Bronchial epithelial cell (primary cell): ENCODE data around the gene PRSS57. TPM values are rescaled to one million over a fixed set of nuclear protein-coding genes. Genes with fewer than 3 reads are reported as not detected.

ENCODE experiments used
- DNase-seq: peaks from one replicate; pipeline ENCODE4 v3.0.0-alpha.2; 2010; ENCODE audit warnings: low read depth
- FAIRE-seq: peaks from 2 replicates; lab custom pipeline; 2011; peaks lifted over from hg19 to GRCh38; lab: Jason Lieb, UNC
- H3K27me3 ChIP-seq: 2 replicates; pipeline ENCODE4 v1.5.1; 2011; ENCODE audit warnings: low read length; ENCODE audit not compliant: control insufficient read depth, insufficient read depth
- H3K36me3 ChIP-seq: 2 replicates; pipeline ENCODE4 v1.5.1; 2011; ENCODE audit warnings: low read length; ENCODE audit not compliant: control insufficient read depth, insufficient read depth
- H3K4me3 ChIP-seq: 2 replicates; pipeline ENCODE4 v1.5.1; 2011; ENCODE audit warnings: mild to moderate bottlenecking, low read depth, low read length, control low read depth
- CTCF ChIP-seq: IDR thresholded peaks from 2 replicates; pipeline ENCODE4 v1.5.1; 2011; ENCODE audit warnings: mild to moderate bottlenecking, moderate library complexity, low read length, control low read depth, inconsistent platforms; ENCODE audit not compliant: insufficient read depth, severe bottlenecking
- total RNA-seq: library from RNA; depleted of rRNA; stranded (reverse); fragments of >200 nt; gene quantifications from 2 replicates; pipeline ENCODE4 v1.2.1, GENCODE V29; 2014

Gene PRSS57
- total RNA-seq, 1 donor from 2014 or later: not detected

GRCh38 chr19:658916-659839 lies 36.1 kb downstream of the PRSS57 start:
- H3K27me3 ChIP-seq: no peaks in the 10 kb centered on the region
- FAIRE-seq: no peak
- DNase-seq: peak; percentile 94
- H3K36me3 ChIP-seq: peaks cover 15% of the 10 kb centered on the region
- peak overlapping the region; percentile 4 for H3K4me3 ChIP-seq
- peak; percentile 7 for TF ChIP-seq CTCF

GRCh38 chr19:658059-658839 lies 37.0 kb downstream of the PRSS57 start:
- Histone ChIP-seq H3K36me3 (peaks cover 24% of the 10 kb centered on the region), H3K27me3 (no peaks in the 10 kb centered on the region), H3K4me3 (no peak overlapping the region)
- no peak for FAIRE-seq
- no peak for DNase-seq
- no peak for TF ChIP-seq CTCF

- no peak for TF ChIP-seq CTCF
Observed at GRCh38 chr19:657611-658010, 37.6 kb downstream of the PRSS57 start.

GRCh38 chr19:656751-657559 lies 38.3 kb downstream of the PRSS57 start:
- no peak overlapping the region for H3K4me3 ChIP-seq
- no peaks in the 10 kb centered on the region for H3K27me3 ChIP-seq
- TF ChIP-seq CTCF: no peak
- no peak for DNase-seq
- FAIRE-seq: no peak
- H3K36me3 ChIP-seq: peaks cover 28% of the 10 kb centered on the region

More at GRCh38 chr19:657611-658010, 37.6 kb downstream of the PRSS57 start:
- DNase-seq: no peak
- Histone ChIP-seq H3K4me3 (no peak overlapping the region), H3K36me3 (peaks cover 27% of the 10 kb centered on the region), H3K27me3 (no peaks in the 10 kb centered on the region)
- FAIRE-seq: no peak

- Histone ChIP-seq H3K4me3 (no peak overlapping the region), H3K27me3 (no peaks in the 10 kb centered on the region), H3K36me3 (peaks cover 34% of the 10 kb centered on the region)
- no peak for TF ChIP-seq CTCF
- FAIRE-seq (peak; percentile 47), DNase-seq (no peak)
Observed at GRCh38 chr19:655691-656090, 39.6 kb downstream of the PRSS57 start.
